Pancreas (tissue), 10 donors: ENCODE results near the gene DNASE1L1. TPM values are rescaled to one million over a fixed set of nuclear protein-coding genes. Genes with fewer than 3 reads are reported as not detected.

Source experiments
- ATAC-seq, 4 donors: fragments of 200-7000 bp; cut with Tn5 transposase; one replicate each; pipeline versions ENCODE4 v1.8.0 to v1.9.1; 2020; ENCODE audit warnings: mild to moderate bottlenecking in 4 of 4, moderate library complexity in 4 of 4
- DNase-seq, 6 donors: peaks; one replicate each; pipeline ENCODE4 v3.0.0-alpha.2; 2020
- FAIRE-seq: peaks from 2 replicates; lab custom pipeline; 2012; peaks lifted over from hg19 to GRCh38; lab: Jason Lieb, UNC
- H3K27ac ChIP-seq, 4 donors: fragments of 200-600 bp; sonication (generic); 1 replicate in 3 of 4; 2 replicates in 1 of 4; pipeline versions ENCODE4 v1.5.0 to v1.8.0; 2020
- H3K27me3 ChIP-seq, 4 donors: fragments of 200-600 bp; one replicate each; pipeline ENCODE4 v1.8.0; 2021
- H3K36me3 ChIP-seq, 3 donors: fragments of 200-600 bp; sonication (generic) in 1 of 3; one replicate each; pipeline versions ENCODE4 v1.5.0 to v1.8.0; 2020 to 2021
- H3K4me1 ChIP-seq, 3 donors: fragments of 200-600 bp; one replicate each; pipeline ENCODE4 v1.8.0; 2021
- H3K4me3 ChIP-seq, 4 donors: fragments of 200-600 bp; sonication (generic) in 2 of 4; one replicate each; pipeline versions ENCODE4 v1.5.0 to v1.8.0; 2020 to 2021
- H3K9me3 ChIP-seq, 4 donors: fragments of 200-600 bp; one replicate each; pipeline ENCODE4 v1.8.0; 2021
- CTCF ChIP-seq, 4 donors: fragments of 200-600 bp; sonication (generic) in 3 of 4; IDR thresholded peaks; one replicate each; pipeline versions ENCODE4 v1.5.0 to v1.8.0; 2021; ENCODE audit warnings: antibody characterized with exemption in 4 of 4
- WGBS, 2 donors: extraction: QIAGEN DNeasy Blood & Tissue Kit; methylation state at CpG; one replicate each; pipeline ENCODE4 v1.1.7; 2013; 5-methylcytosine and 5-hydroxymethylcytosine counted together
- intact Hi-C, 3 donors: fragments of 100-400 bp; cut with DNase I; formaldehyde crosslinking; loops; one replicate each; pipeline versions ENCODE4 v1.11.1 to v1.14.2; 2022
- polyA plus RNA-seq, 2 donors: library from polyadenylated mRNA; stranded (reverse); fragments of 200-250 nt; gene quantifications; one replicate each; pipeline ENCODE4 v1.2.3, GENCODE V29; 2013
- total RNA-seq, 6 donors: library from RNA; stranded (reverse); fragmentation: NEBNext Ultra II Directional in 4 of 6; extraction: Animal tissue kit (Norgen Biotek cat#: 25700) in 4 of 6; gene quantifications; one replicate each; pipeline versions ENCODE4 v1.2.1 to v1.2.4, GENCODE V29; 2021 to 2023
- donor health status: healthy with polysubstance abuse.
- donor health status: DM: no; HTN: no; CAD: no; lungs with moderate emphysema.
- donor health status: DM: no; HTN: no; CAD: no.
- donor health status: control.
- donor health status: control.
- donor health status: Bipolar disorder and iron deficiency.
- donor health status: DM: yes; HTN: yes; CAD: no.
- donor health status: DM: no; HTN: no; CAD: no.
- donor health status: DM: no; HTN: no; CAD: no.
- donor health status: DM: yes; HTN: yes; CAD: no.

DNASE1L1 gene
- total and polyA plus RNA-seq, 8 donors: 5.1 to 16.5 (median 9.4) TPM

- DNase-seq: peak in 1 of 6 donors; percentile 50
- no peak for TF ChIP-seq CTCF (IDR thresholded peaks at IDR 0.05)
- Histone ChIP-seq H3K27ac (no peak overlapping the region), H3K4me3 (no peak overlapping the region), H3K9me3 (no peaks in the 10 kb centered on the region), H3K36me3 (no peaks in the 10 kb centered on the region), H3K27me3 (no peaks in the 10 kb centered on the region), H3K4me1 (no peaks in the 10 kb centered on the region)
- intact Hi-C loops: no loop called here
- WGBS, 2 donors: 67 to 70% methylated on average over 11 of the region's 11 CpGs
- no peak for ATAC-seq
- no peak for FAIRE-seq
Observed at GRCh38 chrX:154382483-154383069, 26.5 kb downstream of the DNASE1L1 start.

- Histone ChIP-seq H3K27me3 (no peaks in the 10 kb centered on the region), H3K4me1 (no peaks in the 10 kb centered on the region), H3K4me3 (no peak overlapping the region), H3K27ac (no peak overlapping the region), H3K9me3 (no peaks in the 10 kb centered on the region), H3K36me3 (no peaks in the 10 kb centered on the region)
- intact Hi-C loops: no loop called here
- TF ChIP-seq CTCF (IDR thresholded peaks at IDR 0.05): no peak
- 58 to 78% methylated on average over 5 to 6 of the region's 6 CpGs for WGBS, 2 donors
- DNase-seq (no peak), ATAC-seq (no peak), FAIRE-seq (no peak)
Observed at GRCh38 chrX:154381271-154381670, 27.8 kb downstream of the DNASE1L1 start.

- Histone ChIP-seq H3K9me3 (no peaks in the 10 kb centered on the region), H3K36me3 (no peaks in the 10 kb centered on the region), H3K27ac (no peak overlapping the region), H3K4me3 (peak overlapping the region in 1 of 4 donors; percentile 57), H3K27me3 (no peaks in the 10 kb centered on the region), H3K4me1 (no peaks in the 10 kb centered on the region)
- no peak for TF ChIP-seq CTCF (IDR thresholded peaks at IDR 0.05)
- DNase-seq (no peak), ATAC-seq (no peak), FAIRE-seq (no peak)
- intact Hi-C loops: no loop called here
- 75 to 84% methylated on average over 14 of the region's 14 CpGs for WGBS, 2 donors
Observed at GRCh38 chrX:154380787-154381186, 28.3 kb downstream of the DNASE1L1 start.

GRCh38 chrX:154380153-154380552 lies 28.9 kb downstream of the DNASE1L1 start:
- H3K9me3 ChIP-seq: no peaks in the 10 kb centered on the region
- peak overlapping the region; percentile 88 to 96 (median 92) for H3K27ac ChIP-seq
- DNase-seq (peak in 3 of 6 donors; percentile 34 to 74 (median 53)), FAIRE-seq (no peak), ATAC-seq (no peak)
- H3K4me1 ChIP-seq: peaks cover 0 to 1% (median 0%) of the 10 kb centered on the region in 3 donors
- H3K36me3 ChIP-seq: no peaks in the 10 kb centered on the region
- no peaks in the 10 kb centered on the region for H3K27me3 ChIP-seq
- no peak for TF ChIP-seq CTCF (IDR thresholded peaks at IDR 0.05)
- intact Hi-C loops: no loop called here
- H3K4me3 ChIP-seq: peak overlapping the region in 3 of 4 donors; percentile 50 to 67 (median 57)
- 7 to 45% methylated on average over 13 of the region's 13 CpGs for WGBS, 2 donors

- intact Hi-C loops: no loop called here
- Histone ChIP-seq H3K27me3 (no peaks in the 10 kb centered on the region), H3K9me3 (no peaks in the 10 kb centered on the region), H3K4me3 (peak overlapping the region; percentile 50 to 67 (median 56)), H3K36me3 (no peaks in the 10 kb centered on the region), H3K4me1 (peaks cover 0 to 6% (median 0%) of the 10 kb centered on the region in 3 donors), H3K27ac (peak overlapping the region; percentile 88 to 96 (median 92))
- ATAC-seq (peak in 1 of 4 donors; percentile 1), DNase-seq (no peak), FAIRE-seq (no peak)
- no peak for TF ChIP-seq CTCF (IDR thresholded peaks at IDR 0.05)
- 1 to 42% methylated on average over 36 to 38 of the region's 38 CpGs for WGBS, 2 donors
Observed at GRCh38 chrX:154379569-154379951, 29.5 kb downstream of the DNASE1L1 start.
